GM13977 (cell line): ENCODE results near the gene ADAMTS8.

Experiments
- DNase-seq: peaks from one replicate; pipeline ENCODE4 v3.0.0; 2012; ENCODE audit warnings: low spot score
- in situ Hi-C: fragments of 300-500 bp; cut with MboI; formaldehyde crosslinking; loops from one replicate; pipeline ENCODE4 v1.12.0; 2022; ENCODE audit warnings: low sequenced_read_pairs, low pct_unique_long_range_greater_than_20kb, mixed read lengths, inconsistent platforms; ENCODE audit not compliant: unreplicated experiment
- TF ChIP-seq, protein P1 (sequence below): IDR thresholded peaks from 2 replicates; pipeline ENCODE4 v1.5.1; 2012; ENCODE audit warnings: mild to moderate bottlenecking, control low read depth; ENCODE audit not compliant: insufficient read depth; ENCODE audit errors: extremely low read depth, missing control alignments

ADAMTS8 gene

DNA sequence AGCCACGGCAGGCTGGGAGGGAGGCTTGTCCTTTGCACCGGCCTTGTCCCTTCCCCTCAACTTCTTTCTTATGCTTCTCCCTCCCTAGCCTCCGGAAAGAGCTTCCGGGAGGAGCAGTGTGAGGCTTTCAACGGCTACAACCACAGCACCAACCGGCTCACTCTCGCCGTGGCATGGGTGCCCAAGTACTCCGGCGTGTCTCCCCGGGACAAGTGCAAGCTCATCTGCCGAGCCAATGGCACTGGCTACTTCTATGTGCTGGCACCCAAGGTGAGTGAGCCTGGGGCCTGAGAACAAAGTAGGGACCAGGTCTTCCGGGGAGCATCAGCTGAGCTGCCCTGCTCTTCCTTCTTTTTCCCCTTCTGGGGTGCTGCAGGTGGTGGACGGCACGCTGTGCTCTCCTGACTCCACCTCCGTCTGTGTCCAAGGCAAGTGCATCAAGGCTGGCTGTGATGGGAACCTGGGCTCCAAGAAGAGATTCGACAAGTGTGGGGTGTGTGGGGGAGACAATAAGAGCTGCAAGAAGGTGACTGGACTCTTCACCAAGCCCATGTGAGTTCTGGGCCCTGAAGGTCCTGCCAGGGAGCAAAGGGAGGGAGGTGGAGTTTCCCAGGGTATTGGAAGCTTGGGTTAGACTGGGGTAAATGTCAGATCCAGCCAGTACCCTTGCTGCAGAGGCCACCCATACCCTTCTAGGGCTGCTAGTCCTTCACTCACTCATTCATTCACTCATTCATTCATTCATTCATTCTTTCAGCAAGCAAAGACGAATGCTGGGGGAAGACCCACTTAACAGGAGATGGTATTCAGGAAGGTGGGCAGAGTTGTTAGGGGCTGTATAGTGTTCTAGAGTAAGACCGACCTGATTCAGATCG is 42.7 kb upstream of the ADAMTS8 start:
- TF ChIP-seq, protein P1, sequence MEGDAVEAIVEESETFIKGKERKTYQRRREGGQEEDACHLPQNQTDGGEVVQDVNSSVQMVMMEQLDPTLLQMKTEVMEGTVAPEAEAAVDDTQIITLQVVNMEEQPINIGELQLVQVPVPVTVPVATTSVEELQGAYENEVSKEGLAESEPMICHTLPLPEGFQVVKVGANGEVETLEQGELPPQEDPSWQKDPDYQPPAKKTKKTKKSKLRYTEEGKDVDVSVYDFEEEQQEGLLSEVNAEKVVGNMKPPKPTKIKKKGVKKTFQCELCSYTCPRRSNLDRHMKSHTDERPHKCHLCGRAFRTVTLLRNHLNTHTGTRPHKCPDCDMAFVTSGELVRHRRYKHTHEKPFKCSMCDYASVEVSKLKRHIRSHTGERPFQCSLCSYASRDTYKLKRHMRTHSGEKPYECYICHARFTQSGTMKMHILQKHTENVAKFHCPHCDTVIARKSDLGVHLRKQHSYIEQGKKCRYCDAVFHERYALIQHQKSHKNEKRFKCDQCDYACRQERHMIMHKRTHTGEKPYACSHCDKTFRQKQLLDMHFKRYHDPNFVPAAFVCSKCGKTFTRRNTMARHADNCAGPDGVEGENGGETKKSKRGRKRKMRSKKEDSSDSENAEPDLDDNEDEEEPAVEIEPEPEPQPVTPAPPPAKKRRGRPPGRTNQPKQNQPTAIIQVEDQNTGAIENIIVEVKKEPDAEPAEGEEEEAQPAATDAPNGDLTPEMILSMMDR = no peak
- no peak for DNase-seq
- in situ Hi-C loops = no loop called here

DNA sequence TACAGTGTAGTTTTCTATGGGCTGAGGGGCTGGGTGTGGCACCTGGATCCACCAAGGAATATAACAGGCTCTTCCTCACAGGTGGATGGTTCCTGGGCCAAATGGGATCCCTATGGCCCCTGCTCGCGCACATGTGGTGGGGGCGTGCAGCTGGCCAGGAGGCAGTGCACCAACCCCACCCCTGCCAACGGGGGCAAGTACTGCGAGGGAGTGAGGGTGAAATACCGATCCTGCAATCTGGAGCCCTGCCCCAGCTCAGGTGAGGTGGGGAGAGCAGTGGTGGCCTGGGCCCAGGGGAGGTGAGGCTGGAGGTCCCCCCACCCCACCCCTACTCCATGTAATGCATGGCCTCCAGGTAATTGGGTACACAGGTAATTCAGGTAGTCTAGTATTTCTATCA is 40.8 kb upstream of the ADAMTS8 start:
- TF ChIP-seq, protein P1 = no peak
- no peak for DNase-seq
- in situ Hi-C loops = no loop called here

DNA sequence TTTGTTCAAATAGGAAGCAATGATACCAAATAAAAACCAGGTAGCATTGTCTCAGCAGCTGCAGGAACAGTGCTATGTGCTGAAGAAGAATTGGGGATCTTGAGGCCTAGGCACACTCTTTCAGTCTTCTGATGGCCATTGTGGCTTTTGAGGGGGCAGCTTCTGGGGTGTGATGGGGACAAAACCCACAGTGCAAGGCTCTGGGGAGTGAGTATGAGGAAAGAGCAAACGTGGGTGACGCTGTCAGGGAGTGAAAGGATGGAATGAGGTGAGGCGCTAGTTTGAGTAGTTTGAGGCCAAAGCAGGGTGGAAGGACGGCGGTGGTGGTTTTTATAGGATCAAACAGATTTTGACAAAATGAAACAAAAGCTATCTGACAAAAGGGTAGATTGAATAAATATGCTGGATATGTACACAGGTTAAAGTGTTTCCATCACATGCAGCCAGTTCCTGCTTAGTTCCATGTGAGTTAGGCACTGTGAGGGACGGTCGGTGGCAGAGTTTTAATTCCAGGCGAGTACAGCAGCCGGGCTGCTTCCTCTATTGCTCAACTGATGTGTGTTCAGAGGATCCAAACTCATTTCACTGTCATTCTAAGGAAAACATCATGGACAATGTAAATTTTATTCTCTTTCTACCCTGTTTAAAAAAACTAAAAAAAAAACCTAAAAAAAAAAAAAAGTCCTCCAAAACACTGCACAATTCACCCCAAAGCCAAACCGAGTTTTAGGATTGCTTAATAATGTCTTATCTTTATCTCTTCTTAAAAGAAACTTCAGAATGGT is 38.9 kb upstream of the ADAMTS8 start:
- TF ChIP-seq, protein P1 = no peak
- DNase-seq = no peak
- in situ Hi-C loops = no loop called here

DNA sequence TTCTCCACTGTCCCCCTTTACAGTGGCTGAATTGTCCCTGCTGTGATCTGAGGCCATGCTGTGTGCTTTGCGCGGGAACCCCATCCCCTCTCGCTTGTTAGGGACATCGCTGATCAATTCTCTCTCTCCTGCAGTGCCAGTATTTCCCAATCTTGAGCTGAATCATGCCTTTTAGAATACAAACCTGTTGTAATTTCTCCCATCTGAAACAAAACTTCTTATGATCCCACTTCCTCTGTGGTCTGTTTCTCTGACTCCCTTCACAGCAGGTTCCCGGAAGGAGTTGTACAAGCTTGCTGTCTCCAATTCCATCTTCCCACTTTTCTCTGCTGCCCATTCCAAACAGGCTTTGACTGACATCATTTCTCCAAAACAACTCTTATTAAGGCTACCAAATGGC is 36.9 kb upstream of the ADAMTS8 start:
- no peak for DNase-seq
- TF ChIP-seq, protein P1 = no peak
- in situ Hi-C loops = no loop called here

DNA sequence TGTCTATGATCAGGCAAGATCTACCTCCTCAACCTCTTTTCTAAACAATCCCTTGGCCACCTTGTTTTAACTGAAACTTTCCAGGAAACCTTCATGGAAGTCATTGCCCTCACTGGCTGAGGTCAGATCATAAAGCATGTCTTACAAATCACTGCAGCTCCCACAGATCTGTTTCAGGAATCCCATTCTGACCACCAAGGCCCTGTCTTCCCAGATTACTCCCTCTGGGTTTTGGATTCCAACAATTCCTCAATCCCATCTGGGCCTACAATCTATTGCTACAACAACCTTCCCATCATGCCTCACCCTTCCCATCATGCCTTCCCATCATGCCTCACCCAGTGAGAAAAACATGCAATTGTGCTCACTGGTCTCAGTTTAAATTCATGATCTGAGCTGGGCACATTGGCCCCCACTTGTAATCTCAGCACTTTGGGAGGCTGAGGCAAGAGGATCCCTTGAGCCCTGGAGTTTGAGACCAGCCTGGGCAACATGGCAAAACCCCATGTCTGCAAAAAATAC is 35.9 kb upstream of the ADAMTS8 start:
- in situ Hi-C loops = no loop called here
- TF ChIP-seq, protein P1 = no peak
- DNase-seq = no peak

DNA sequence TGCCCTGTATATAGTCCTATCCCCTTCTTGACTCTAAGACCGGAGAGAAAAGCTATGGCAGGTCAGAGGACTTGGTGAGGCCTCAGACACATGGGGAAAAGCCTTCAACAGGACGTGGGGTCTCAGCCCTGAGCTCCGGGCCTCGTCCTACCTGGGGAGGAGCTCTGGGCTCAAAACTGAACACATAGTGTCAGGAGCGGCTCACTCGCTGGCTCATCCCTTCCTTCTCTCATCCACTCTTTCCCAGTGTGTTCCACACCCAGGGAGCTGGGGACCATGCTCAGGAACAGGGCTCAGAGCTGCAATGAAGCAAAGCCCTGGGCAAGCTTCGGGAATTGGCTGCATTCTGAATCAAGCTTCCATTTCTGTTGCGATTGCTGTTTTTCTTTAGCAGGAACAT is 34.5 kb upstream of the ADAMTS8 start:
- TF ChIP-seq, protein P1 = no peak
- in situ Hi-C loops = no loop called here
- no peak for DNase-seq
